Keratinocyte (primary cell): ENCODE results near the gene FMN1.

Experiments
- CTCF ChIP-seq, 3 experiments: IDR thresholded peaks in 1 of 3; conservative IDR thresholded peaks in 1 of 3; optimal IDR thresholded peaks in 1 of 3; 2 replicates in 2 of 3; 3 replicates in 1 of 3; pipeline versions ENCODE3 to v1.5.1; 2011; ENCODE audit warnings: low read length in 3 of 3, mild to moderate bottlenecking in 3 of 3, moderate library complexity in 2 of 3, control low read depth in 1 of 3, inconsistent platforms in 1 of 3; ENCODE audit not compliant: insufficient read depth in 2 of 3; ENCODE audit errors: extremely low read depth in 1 of 3
- EZH2 ChIP-seq: IDR thresholded peaks from one replicate; pipeline ENCODE4 v1.6.1; 2012; ENCODE audit warnings: inconsistent platforms, mild to moderate bottlenecking, low read length, moderate library complexity

GRCh38 chr15:32844118-32844711 is 350.3 kb downstream of the FMN1 start:
- TF ChIP-seq CTCF (optimal IDR thresholded peaks at IDR 0.05 in 1 of 3, IDR thresholded peaks at IDR 0.05 in 1 of 3, conservative IDR thresholded peaks at IDR 0.05 in 1 of 3; ENCODE audit: extremely low read depth in 1 of 3, insufficient read depth in 2 of 3, low read length in 3 of 3) (peak; percentile 46 to 70 (median 51)), EZH2 (no peak)
